ENCODE measurements around the gene OSBPL3.

DNA sequence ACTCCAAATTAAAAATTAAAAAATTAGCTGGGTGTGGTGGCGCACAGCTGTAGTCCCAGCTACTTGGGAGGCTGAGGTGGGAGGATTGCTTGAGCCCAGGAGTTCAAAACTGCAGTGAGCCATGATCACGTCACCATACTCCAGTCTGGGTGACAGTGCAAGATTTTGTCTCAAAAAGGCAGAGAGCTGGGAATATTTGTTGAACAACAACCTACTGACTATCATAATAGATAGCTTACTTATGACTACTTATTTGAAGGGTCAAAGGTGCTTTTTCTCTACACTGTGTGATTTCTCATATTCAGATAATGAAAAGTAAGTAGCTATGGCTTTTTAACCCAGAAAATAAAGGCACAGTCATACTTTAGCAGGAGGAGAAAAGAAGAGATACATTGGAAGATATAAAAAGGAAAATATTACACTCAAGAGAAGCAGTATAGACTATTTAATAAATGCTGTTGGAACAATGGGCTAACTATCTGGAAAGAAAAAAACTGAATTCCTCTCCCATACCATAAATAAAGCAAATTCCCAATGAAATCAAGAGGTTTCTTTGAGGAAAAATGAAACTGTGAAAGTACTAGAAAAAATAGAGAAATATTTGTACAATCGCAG, 229.4 kb downstream of the OSBPL3 start:
- TF ChIP-seq EZH2 (IDR thresholded peaks at IDR 0.05; ENCODE audit: insufficient read depth, poor library complexity, severe bottlenecking) (no peak), EZH2phosphoT487 (IDR thresholded peaks at IDR 0.05; ENCODE audit: insufficient read depth, low read depth) (no peak)

Measured in GM23248 (cell line).